Measurements from ENCODE around the gene BLVRB.
"Not testable (repeated sequence)": the region's sequence is repeated elsewhere in the genome, so short reads cannot be mapped to it uniquely, and the experiment has no call there.

BLVRB gene

GRCh38 chr19:40421993-40422747 is 43.4 kb downstream of the BLVRB start:
- DNase-seq, result no peak

GRCh38 chr19:40420766-40421765 is 44.5 kb downstream of the BLVRB start:
- DNase-seq, result peak; percentile 81 to 83

- DNase-seq, result no peak
Observed at GRCh38 chr19:40420451-40420765, 45.1 kb downstream of the BLVRB start.

- DNase-seq, result no peak
Observed at GRCh38 chr19:40419780-40420179, 45.8 kb downstream of the BLVRB start.

- no peak for DNase-seq
Observed at GRCh38 chr19:40419066-40419612, 46.4 kb downstream of the BLVRB start.

- no peak for DNase-seq
Observed at GRCh38 chr19:40418040-40418439, 47.5 kb downstream of the BLVRB start.

GRCh38 chr19:40417643-40417981 is 47.9 kb downstream of the BLVRB start:
- DNase-seq, result no peak

- no peak for DNase-seq
Observed at GRCh38 chr19:40416918-40417642, 48.5 kb downstream of the BLVRB start.

- DNase-seq, result no peak
Observed at GRCh38 chr19:40415768-40416167, 49.8 kb downstream of the BLVRB start.

- DNase-seq, result no peak
Observed at GRCh38 chr19:40414542-40415535, 50.7 kb downstream of the BLVRB start.

- DNase-seq, result no peak
Observed at GRCh38 chr19:40413291-40413845, 52.2 kb downstream of the BLVRB start, which contains the start of gene PRX. Gene PRX (minus strand): TSS chr19:40413378. CDS start chr19:40407932, 5,446 bp downstream.

- no peak for DNase-seq
Observed at GRCh38 chr19:40412866-40413265, 52.7 kb downstream of the BLVRB start.

GRCh38 chr19:40411958-40412499 is 53.5 kb downstream of the BLVRB start:
- no peak for DNase-seq

- DNase-seq, result no peak
Observed at GRCh38 chr19:40411125-40411842, 54.3 kb downstream of the BLVRB start.

- no peak for DNase-seq
Observed at GRCh38 chr19:40410030-40410389, 55.5 kb downstream of the BLVRB start.

GRCh38 chr19:40408598-40408925 is 57.0 kb downstream of the BLVRB start:
- not testable (repeated sequence) for DNase-seq

GRCh38 chr19:40407714-40408597 is 57.6 kb downstream of the BLVRB start:
- DNase-seq, result no peak

GRCh38 chr19:40403262-40403984 is 62.1 kb downstream of the BLVRB start:
- peak; percentile 23 to 28 for DNase-seq

GRCh38 chr19:40400559-40400958 is 65.0 kb downstream of the BLVRB start:
- DNase-seq, result no peak

Measured in NCI-H2081 (cell line).